Esophagus muscularis mucosa (tissue), 4 donors: ENCODE measurements around the gene PRR5. TPM values are rescaled to one million over a fixed set of nuclear protein-coding genes. Genes with fewer than 3 reads are reported as not detected.

Experiments used
- DNase-seq: peaks from one replicate; pipeline ENCODE4 v3.0.0-alpha.2; 2017; ENCODE audit errors: extremely low spot score
- H3K27ac ChIP-seq, 4 donors: fragments of 200-600 bp; sonication (generic); replicated peaks in 1 of 4; 1 replicate in 3 of 4; 2 replicates in 1 of 4; pipeline ENCODE4 v1.5.1; 2016 to 2019; ENCODE audit warnings: mild to moderate bottlenecking in 1 of 4
- H3K27me3 ChIP-seq, 4 donors: fragments of 200-600 bp; sonication (generic); one replicate each; pipeline versions ENCODE4 v1.5.1 to v1.6.0; 2016 to 2019
- H3K36me3 ChIP-seq, 4 donors: fragments of 200-600 bp; sonication (generic); one replicate each; pipeline ENCODE4 v1.5.1; 2016 to 2019
- H3K4me1 ChIP-seq, 4 donors: fragments of 200-600 bp; sonication (generic); one replicate each; pipeline ENCODE4 v1.5.1; 2016 to 2019
- H3K4me3 ChIP-seq, 4 donors: fragments of 200-600 bp; sonication (generic); 1 replicate in 2 of 4; 2 replicates in 2 of 4; pipeline ENCODE4 v1.5.1; 2016 to 2019; ENCODE audit warnings: mild to moderate bottlenecking in 4 of 4, moderate library complexity in 1 of 4
- H3K9me3 ChIP-seq, 4 donors: fragments of 200-600 bp; sonication (generic); 1 replicate in 3 of 4; 2 replicates in 1 of 4; pipeline ENCODE4 v1.5.1; 2016 to 2019
- EP300 ChIP-seq: sonication (generic); formaldehyde crosslinking; IDR thresholded peaks from one replicate; pipeline ENCODE4 v1.6.1; 2017; ENCODE audit warnings: antibody characterized with exemption
- POLR2A ChIP-seq: fragments of 450-650 bp; IDR thresholded peaks from one replicate; pipeline ENCODE4 v1.6.1; 2017; ENCODE audit warnings: antibody characterized with exemption, moderate library complexity, mild to moderate bottlenecking, low read depth
- POLR2AphosphoS5 ChIP-seq, 2 donors: sonication (generic); formaldehyde crosslinking; IDR thresholded peaks; one replicate each; pipeline ENCODE4 v1.6.1; 2017; ENCODE audit warnings: antibody characterized with exemption in 2 of 2
- WGBS: methylation state at CpG from one replicate; pipeline ENCODE4 v1.1.5; 2018; 5-methylcytosine and 5-hydroxymethylcytosine counted together
- intact Hi-C: fragments of 100-400 bp; cut with DNase I; formaldehyde crosslinking; loops from one replicate; pipeline ENCODE4 v1.15.1; 2023
- total RNA-seq, 4 donors: library from RNA; depleted of rRNA; stranded (reverse); fragments of >200 nt; gene quantifications; one replicate each; pipeline versions ENCODE4 v1.1.0 to v1.2.1, GENCODE V29; 2016
- TF ChIP-seq, protein P1 (sequence below), 3 experiments: fragments of 200-600 bp in 2 of 3; fragments of 450-650 bp in 1 of 3; sonication (generic) in 2 of 3; IDR thresholded peaks; one replicate each; pipeline ENCODE4 v1.5.1; 2017 to 2019; ENCODE audit warnings: antibody characterized with exemption in 3 of 3, mild to moderate bottlenecking in 2 of 3, moderate library complexity in 1 of 3

PRR5 gene
- total RNA-seq, 4 donors from 2014 or later = 5.6 to 16.6 (median 11.4) TPM

DNA sequence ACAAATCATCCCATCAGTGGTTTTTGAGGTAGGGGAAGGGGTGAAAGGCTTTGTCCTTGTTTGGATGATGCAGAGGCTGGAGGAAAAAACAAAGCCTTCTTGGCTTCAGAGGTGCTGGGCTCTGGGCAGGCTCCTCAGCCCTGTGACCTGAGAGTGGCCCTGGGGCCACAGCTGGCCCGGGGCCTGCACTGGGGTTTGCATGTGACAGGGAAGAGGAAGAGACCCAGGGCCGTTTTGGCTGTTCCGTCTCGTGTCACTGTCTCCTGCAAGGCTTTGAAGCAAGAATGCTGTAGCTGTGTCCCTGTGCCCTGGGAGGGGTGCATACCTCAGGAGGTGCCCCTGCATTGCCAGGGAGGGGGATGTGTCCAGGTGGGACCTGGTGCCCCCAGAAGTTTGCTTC is 63.0 kb downstream of the PRR5 start:
- no peak overlapping the region for H3K27ac ChIP-seq
- H3K36me3 ChIP-seq = no peaks in the 10 kb centered on the region
- intact Hi-C loops = no loop called here
- 43% methylated on average over 4 of the region's 4 CpGs for WGBS
- H3K4me3 ChIP-seq = no peak overlapping the region
- DNase-seq = no peak
- H3K9me3 ChIP-seq = no peaks in the 10 kb centered on the region
- peaks cover 0 to 29% (median 0%) of the 10 kb centered on the region in 4 donors for H3K27me3 ChIP-seq
- H3K4me1 ChIP-seq = no peaks in the 10 kb centered on the region
- TF ChIP-seq, protein P1, sequence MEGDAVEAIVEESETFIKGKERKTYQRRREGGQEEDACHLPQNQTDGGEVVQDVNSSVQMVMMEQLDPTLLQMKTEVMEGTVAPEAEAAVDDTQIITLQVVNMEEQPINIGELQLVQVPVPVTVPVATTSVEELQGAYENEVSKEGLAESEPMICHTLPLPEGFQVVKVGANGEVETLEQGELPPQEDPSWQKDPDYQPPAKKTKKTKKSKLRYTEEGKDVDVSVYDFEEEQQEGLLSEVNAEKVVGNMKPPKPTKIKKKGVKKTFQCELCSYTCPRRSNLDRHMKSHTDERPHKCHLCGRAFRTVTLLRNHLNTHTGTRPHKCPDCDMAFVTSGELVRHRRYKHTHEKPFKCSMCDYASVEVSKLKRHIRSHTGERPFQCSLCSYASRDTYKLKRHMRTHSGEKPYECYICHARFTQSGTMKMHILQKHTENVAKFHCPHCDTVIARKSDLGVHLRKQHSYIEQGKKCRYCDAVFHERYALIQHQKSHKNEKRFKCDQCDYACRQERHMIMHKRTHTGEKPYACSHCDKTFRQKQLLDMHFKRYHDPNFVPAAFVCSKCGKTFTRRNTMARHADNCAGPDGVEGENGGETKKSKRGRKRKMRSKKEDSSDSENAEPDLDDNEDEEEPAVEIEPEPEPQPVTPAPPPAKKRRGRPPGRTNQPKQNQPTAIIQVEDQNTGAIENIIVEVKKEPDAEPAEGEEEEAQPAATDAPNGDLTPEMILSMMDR (IDR thresholded peaks at IDR 0.05) = no peak

GRCh38 chr22:44765571-44766285 is 63.7 kb downstream of the PRR5 start:
- TF ChIP-seq, protein P1 (IDR thresholded peaks at IDR 0.05) = no peak
- no peak for TF ChIP-seq POLR2AphosphoS5 (IDR thresholded peaks at IDR 0.05)
- no peak for TF ChIP-seq EP300
- no peak for TF ChIP-seq POLR2A
- H3K27ac ChIP-seq = no peak overlapping the region
- peaks cover 0 to 29% (median 0%) of the 10 kb centered on the region in 4 donors for H3K27me3 ChIP-seq
- H3K4me1 ChIP-seq = no peaks in the 10 kb centered on the region
- no peaks in the 10 kb centered on the region for H3K9me3 ChIP-seq
- intact Hi-C loops = no loop called here
- no peaks in the 10 kb centered on the region for H3K36me3 ChIP-seq
- WGBS = 69% methylated on average over 7 of the region's 23 CpGs
- no peak overlapping the region for H3K4me3 ChIP-seq
- DNase-seq = no peak

GRCh38 chr22:44773082-44773481 is 71.1 kb downstream of the PRR5 start:
- intact Hi-C loops = no loop called here
- no peak for DNase-seq
- Histone ChIP-seq H3K4me3 (no peak overlapping the region), H3K27ac (no peak overlapping the region), H3K9me3 (peaks cover 0 to 20% (median 17%) of the 10 kb centered on the region in 4 donors), H3K36me3 (no peaks in the 10 kb centered on the region), H3K4me1 (no peaks in the 10 kb centered on the region), H3K27me3 (peaks cover 0 to 25% (median 0%) of the 10 kb centered on the region in 4 donors)
- TF ChIP-seq EP300 = no peak
- TF ChIP-seq POLR2A = no peak
- no peak for TF ChIP-seq POLR2AphosphoS5 (IDR thresholded peaks at IDR 0.05)
- TF ChIP-seq, protein P1 (IDR thresholded peaks at IDR 0.05) = no peak
- WGBS = 100% methylated on average over 1 of the region's 1 CpG

- DNase-seq = no peak
- no peaks in the 10 kb centered on the region for H3K4me1 ChIP-seq
- TF ChIP-seq, protein P1 (IDR thresholded peaks at IDR 0.05) = no peak
- TF ChIP-seq POLR2A = no peak
- intact Hi-C loops = no loop called here
- 93% methylated on average over 5 of the region's 5 CpGs for WGBS
- peaks cover 0 to 37% (median 0%) of the 10 kb centered on the region in 4 donors for H3K27me3 ChIP-seq
- H3K36me3 ChIP-seq = no peaks in the 10 kb centered on the region
- H3K27ac ChIP-seq = no peak overlapping the region
- H3K4me3 ChIP-seq = no peak overlapping the region
- peaks cover 0 to 20% (median 17%) of the 10 kb centered on the region in 4 donors for H3K9me3 ChIP-seq
Measured at GRCh38 chr22:44775862-44776261, 73.9 kb downstream of the PRR5 start.
